HCT116 (cell line): ENCODE measurements around the gene CEP97. TPM values are rescaled to one million over a fixed set of nuclear protein-coding genes. Genes with fewer than 3 reads are reported as not detected.

Experiments
- ATAC-seq: fragments of 200-7000 bp; cut with Tn5 transposase; 2 replicates; pipeline ENCODE4 v1.9.1; 2020; ENCODE audit warnings: mild to moderate bottlenecking, moderate library complexity
- BruUV-seq: library from RNA; stranded (reverse); fragments of 400-500 nt; replicated peaks from 2 replicates; lab custom pipeline; 2021; lab: Mats Ljungman, UMichigan
- CTCF ChIA-PET: fragments of 300-600 bp; sonication (Branson Sonifier 250); formaldehyde crosslinking; loops from one replicate; lab custom pipeline; 2021; ENCODE audit warnings: antibody characterized with exemption; lab: Charles Lee
- POLR2A ChIA-PET: fragments of 300-600, 350-600 bp; sonication (Branson Sonifier 250); formaldehyde crosslinking; loops from one replicate; lab custom pipeline; 2021; ENCODE audit warnings: antibody characterized with exemption; lab: Charles Lee
- RAD21 ChIA-PET, 2 experiments: fragments of 300-600 bp; sonication (Branson Sonifier 250); formaldehyde crosslinking; loops; one replicate each; lab custom pipeline; 2023; ENCODE audit warnings: low total read pairs in 2 of 2; ENCODE audit not compliant: uncharacterized antibody in 2 of 2, unreplicated experiment in 2 of 2, low non-redundant PET in 1 of 2; lab: Charles Lee
- DNase-seq: peaks from one replicate; pipeline ENCODE4 v3.0.0-alpha.2; 2010; ENCODE audit warnings: low read depth, low spot score
- H2AFZ ChIP-seq: fragments of 200-600 bp; shearing (Covaris generic), sonication (generic); 2 replicates; pipeline ENCODE4 v1.6.1; 2017; ENCODE audit warnings: low read depth, mixed run types, mixed read lengths, antibody characterized with exemption, low read length; ENCODE audit not compliant: poor library complexity, severe bottlenecking
- H3K27ac ChIP-seq: 2 replicates; pipeline ENCODE4 v1.5.1; 2012; ENCODE audit warnings: low read depth, low read length
- H3K27me3 ChIP-seq: fragments of 200-600 bp; sonication (generic); 2 replicates; pipeline ENCODE4 v1.6.1; 2016; ENCODE audit warnings: mixed run types, low read length, mixed read lengths; ENCODE audit not compliant: insufficient read depth
- H3K36me3 ChIP-seq, 2 experiments: fragments of 200-500 bp in 1 of 2; fragments of 200-600 bp in 1 of 2; sonication (Bioruptor generic) in 1 of 2; sonication (generic) in 1 of 2; 2 replicates each; pipeline versions ENCODE4 v1.5.1 to v1.6.1; 2014 to 2016; ENCODE audit warnings: low read length in 2 of 2, inconsistent platforms in 1 of 2, mixed read lengths in 1 of 2, mixed run types in 1 of 2; ENCODE audit not compliant: insufficient read depth in 2 of 2, control insufficient read depth in 1 of 2
- H3K4me1 ChIP-seq, 2 experiments: fragments of 200-600 bp in 1 of 2; sonication (generic) in 1 of 2; 2 replicates each; pipeline versions ENCODE4 v1.5.1 to v1.6.1; 2012 to 2017; ENCODE audit warnings: low read length in 2 of 2, inconsistent platforms in 1 of 2, mild to moderate bottlenecking in 1 of 2, mixed read lengths in 1 of 2, mixed run types in 1 of 2, moderate library complexity in 1 of 2; ENCODE audit not compliant: insufficient read depth in 2 of 2, control insufficient read depth in 1 of 2
- H3K4me2 ChIP-seq: fragments of 200-600 bp; sonication (generic); 2 replicates; pipeline ENCODE4 v1.6.1; 2017; ENCODE audit warnings: mixed run types, low read length, mixed read lengths
- H3K4me3 ChIP-seq, 2 experiments: fragments of 200-600 bp in 1 of 2; sonication (generic) in 1 of 2; replicated peaks in 1 of 2; 2 replicates each; pipeline ENCODE4 v1.5.1; 2011 to 2016; ENCODE audit warnings: low read length in 2 of 2, control low read depth in 1 of 2, low read depth in 1 of 2, mild to moderate bottlenecking in 1 of 2, mixed read lengths in 1 of 2, mixed run types in 1 of 2
- H3K79me2 ChIP-seq: fragments of 200-600 bp; sonication (generic); 2 replicates; pipeline ENCODE4 v1.6.1; 2017; ENCODE audit warnings: mild to moderate bottlenecking, mixed run types, low read length, moderate library complexity, mixed read lengths; ENCODE audit not compliant: insufficient read depth
- H3K9ac ChIP-seq: fragments of 200-600 bp; sonication (generic); 2 replicates; pipeline ENCODE4 v1.6.1; 2016; ENCODE audit warnings: low read length, mixed read lengths
- H3K9me2 ChIP-seq: fragments of 200-600 bp; sonication (generic), shearing (Covaris generic); 2 replicates; pipeline ENCODE4 v1.6.1; 2017; ENCODE audit warnings: mixed run types, mild to moderate bottlenecking, moderate library complexity; ENCODE audit not compliant: insufficient read depth
- H3K9me3 ChIP-seq, 2 experiments: fragments of 200-500 bp in 1 of 2; fragments of 200-600 bp in 1 of 2; sonication (Bioruptor generic) in 1 of 2; sonication (generic) in 1 of 2; 2 replicates each; pipeline ENCODE4 v1.6.1; 2014 to 2017; ENCODE audit warnings: low read length in 2 of 2, mixed read lengths in 2 of 2, inconsistent platforms in 1 of 2, low read depth in 1 of 2, mild to moderate bottlenecking in 1 of 2, mixed run types in 1 of 2, moderate library complexity in 1 of 2; ENCODE audit not compliant: control insufficient read depth in 1 of 2, insufficient read depth in 1 of 2
- H4K20me1 ChIP-seq: fragments of 200-600 bp; sonication (generic), shearing (Covaris generic); 2 replicates; pipeline ENCODE4 v1.6.1; 2017; ENCODE audit warnings: mixed run types, mild to moderate bottlenecking, moderate library complexity; ENCODE audit not compliant: insufficient read depth
- CEBPB ChIP-seq: IDR thresholded peaks from 2 replicates; pipeline ENCODE4 v1.6.1; 2012; ENCODE audit warnings: low read depth
- ELF1 ChIP-seq: IDR thresholded peaks from 2 replicates; pipeline ENCODE4 v1.6.1; 2012; ENCODE audit warnings: low read depth, borderline replicate concordance
- EZH2 ChIP-seq: fragments of 200-600 bp; sonication (generic); IDR thresholded peaks from 2 replicates; pipeline ENCODE4 v1.6.1; 2017; ENCODE audit warnings: antibody characterized with exemption, mixed run types
- JUND ChIP-seq: IDR thresholded peaks from 2 replicates; pipeline ENCODE4 v1.6.1; 2012
- SIN3A ChIP-seq: IDR thresholded peaks from 2 replicates; pipeline ENCODE4 v1.6.1; 2012; ENCODE audit warnings: low read depth
- SP1 ChIP-seq: IDR thresholded peaks from 2 replicates; pipeline ENCODE4 v1.6.1; 2012; ENCODE audit warnings: low read depth
- SRF ChIP-seq: IDR thresholded peaks from 2 replicates; pipeline ENCODE4 v1.6.1; 2012; ENCODE audit warnings: low read depth
- ZNF274 ChIP-seq: fragments of 200-500 bp; sonication (Bioruptor generic); IDR thresholded peaks from 2 replicates; pipeline ENCODE4 v1.6.1; 2014; ENCODE audit warnings: mild to moderate bottlenecking, low read depth, low read length, inconsistent platforms
- intact Hi-C: fragments of 100-400 bp; cut with micrococcal nuclease; formaldehyde crosslinking; loops from 2 replicates; pipeline ENCODE4 v1.10.0; 2022
- total RNA-seq: library from RNA; stranded (reverse); gene quantifications from one replicate; pipeline ENCODE4 v1.2.1, GENCODE V29; 2021; ENCODE audit not compliant: unreplicated experiment
- TF ChIP-seq, protein P1 (sequence below): IDR thresholded peaks from 2 replicates; pipeline ENCODE4 v1.6.1; 2012
- TF ChIP-seq, protein P2 (sequence below): IDR thresholded peaks from 2 replicates; pipeline ENCODE4 v1.6.1; 2011; ENCODE audit warnings: mild to moderate bottlenecking, low read length, moderate library complexity; ENCODE audit not compliant: insufficient replicate concordance; ENCODE audit errors: extremely low read depth

Gene CEP97
- total RNA-seq, 1 experiment from 2014 or later = 15.7 TPM

GRCh38 chr3:101732240-101732641, 7.8 kb downstream of the CEP97 start:
- CTCF ChIA-PET = interaction anchor here (1.2 kb wide), 1 partner anchor 8 kb away, joined by 3 read pairs; the partner anchor contains the start of gene CEP97
- intact Hi-C loops = no loop called here
- no peak overlapping the region for H3K4me3 ChIP-seq
- no peaks in the 10 kb centered on the region for H3K4me1 ChIP-seq
- no peaks in the 10 kb centered on the region for H3K27me3 ChIP-seq
- no peaks in the 10 kb centered on the region for H4K20me1 ChIP-seq
- RAD21 ChIA-PET = no interaction called here
- H3K9ac ChIP-seq = no peak overlapping the region
- H3K36me3 ChIP-seq = peaks cover 37% of the 10 kb centered on the region in 2 experiments; a peak in 3 of 4 replicates
- no peaks in the 10 kb centered on the region for H3K9me3 ChIP-seq
- TF ChIP-seq CEBPB (no peak), ZNF274 (no peak), ELF1 (no peak), SRF (no peak), SP1 (no peak), JUND (no peak), SIN3A (no peak), EZH2 (no peak)
- TF ChIP-seq, protein P1, sequence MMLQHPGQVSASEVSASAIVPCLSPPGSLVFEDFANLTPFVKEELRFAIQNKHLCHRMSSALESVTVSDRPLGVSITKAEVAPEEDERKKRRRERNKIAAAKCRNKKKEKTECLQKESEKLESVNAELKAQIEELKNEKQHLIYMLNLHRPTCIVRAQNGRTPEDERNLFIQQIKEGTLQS = no peak
- TF ChIP-seq, protein P2, sequence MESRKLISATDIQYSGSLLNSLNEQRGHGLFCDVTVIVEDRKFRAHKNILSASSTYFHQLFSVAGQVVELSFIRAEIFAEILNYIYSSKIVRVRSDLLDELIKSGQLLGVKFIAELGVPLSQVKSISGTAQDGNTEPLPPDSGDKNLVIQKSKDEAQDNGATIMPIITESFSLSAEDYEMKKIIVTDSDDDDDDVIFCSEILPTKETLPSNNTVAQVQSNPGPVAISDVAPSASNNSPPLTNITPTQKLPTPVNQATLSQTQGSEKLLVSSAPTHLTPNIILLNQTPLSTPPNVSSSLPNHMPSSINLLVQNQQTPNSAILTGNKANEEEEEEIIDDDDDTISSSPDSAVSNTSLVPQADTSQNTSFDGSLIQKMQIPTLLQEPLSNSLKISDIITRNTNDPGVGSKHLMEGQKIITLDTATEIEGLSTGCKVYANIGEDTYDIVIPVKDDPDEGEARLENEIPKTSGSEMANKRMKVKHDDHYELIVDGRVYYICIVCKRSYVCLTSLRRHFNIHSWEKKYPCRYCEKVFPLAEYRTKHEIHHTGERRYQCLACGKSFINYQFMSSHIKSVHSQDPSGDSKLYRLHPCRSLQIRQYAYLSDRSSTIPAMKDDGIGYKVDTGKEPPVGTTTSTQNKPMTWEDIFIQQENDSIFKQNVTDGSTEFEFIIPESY = no peak
- no peak overlapping the region for H3K27ac ChIP-seq
- DNase-seq (no peak), ATAC-seq (no peak)
- H3K4me2 ChIP-seq = no peak overlapping the region
- POLR2A ChIA-PET = no interaction called here
- no peaks in the 10 kb centered on the region for H3K79me2 ChIP-seq
- BruUV-seq = no TSS peak
- H2AFZ ChIP-seq = no peak overlapping the region
- H3K9me2 ChIP-seq = no peaks in the 10 kb centered on the region
